Fibroblast of skin of left quadriceps (primary cell): ENCODE data around the gene KCNH1.

Experiments used
- DNase-seq, 2 experiments: peaks; one replicate each; pipeline ENCODE4 v3.0.0-alpha.2; 2013; ENCODE audit warnings: low read depth in 2 of 2

Gene KCNH1

GRCh38 chr1:210920258-210920657 lies 213.7 kb downstream of the KCNH1 start:
- DNase-seq: no peak

- no peak for DNase-seq
Observed at GRCh38 chr1:210918893-210919292, 215.1 kb downstream of the KCNH1 start.

- DNase-seq: no peak
Observed at GRCh38 chr1:210917560-210918169, 216.3 kb downstream of the KCNH1 start.

- no peak for DNase-seq
Observed at GRCh38 chr1:210916548-210916947, 217.4 kb downstream of the KCNH1 start.

GRCh38 chr1:210915890-210916507 lies 217.9 kb downstream of the KCNH1 start:
- DNase-seq: no peak

GRCh38 chr1:210912752-210913151 lies 221.2 kb downstream of the KCNH1 start:
- no peak for DNase-seq

GRCh38 chr1:210910020-210910575 lies 223.8 kb downstream of the KCNH1 start:
- no peak for DNase-seq

GRCh38 chr1:210908791-210909190 lies 225.2 kb downstream of the KCNH1 start:
- DNase-seq: no peak

GRCh38 chr1:210908257-210908656 lies 225.7 kb downstream of the KCNH1 start:
- no peak for DNase-seq

GRCh38 chr1:210907251-210907805 lies 226.6 kb downstream of the KCNH1 start:
- no peak for DNase-seq

GRCh38 chr1:210905944-210906453 lies 227.9 kb downstream of the KCNH1 start:
- no peak for DNase-seq

- DNase-seq: no peak
Observed at GRCh38 chr1:210905365-210905904, 228.5 kb downstream of the KCNH1 start.

- DNase-seq: no peak
Observed at GRCh38 chr1:210901981-210902770, 231.8 kb downstream of the KCNH1 start.

- no peak for DNase-seq
Observed at GRCh38 chr1:210900820-210901219, 233.1 kb downstream of the KCNH1 start.

- no peak for DNase-seq
Observed at GRCh38 chr1:210900079-210900478, 233.9 kb downstream of the KCNH1 start.

GRCh38 chr1:210899676-210900075 lies 234.3 kb downstream of the KCNH1 start:
- no peak for DNase-seq

- DNase-seq: no peak
Observed at GRCh38 chr1:210898473-210898872, 235.5 kb downstream of the KCNH1 start.

GRCh38 chr1:210883821-210884220 lies 250.1 kb downstream of the KCNH1 start:
- DNase-seq: no peak

- DNase-seq: peak; percentile 24 to 26
Observed at GRCh38 chr1:210882414-210883221, 251.3 kb downstream of the KCNH1 start.

GRCh38 chr1:210878564-210878963 lies 255.4 kb downstream of the KCNH1 start:
- DNase-seq: no peak

- no peak for DNase-seq
Observed at GRCh38 chr1:210876275-210876674, 257.7 kb downstream of the KCNH1 start.
